ENCODE measurements around the gene SERINC5.
A peak's percentile ranks its signal among the peaks of the same experiment; 100 is the strongest.

DNA sequence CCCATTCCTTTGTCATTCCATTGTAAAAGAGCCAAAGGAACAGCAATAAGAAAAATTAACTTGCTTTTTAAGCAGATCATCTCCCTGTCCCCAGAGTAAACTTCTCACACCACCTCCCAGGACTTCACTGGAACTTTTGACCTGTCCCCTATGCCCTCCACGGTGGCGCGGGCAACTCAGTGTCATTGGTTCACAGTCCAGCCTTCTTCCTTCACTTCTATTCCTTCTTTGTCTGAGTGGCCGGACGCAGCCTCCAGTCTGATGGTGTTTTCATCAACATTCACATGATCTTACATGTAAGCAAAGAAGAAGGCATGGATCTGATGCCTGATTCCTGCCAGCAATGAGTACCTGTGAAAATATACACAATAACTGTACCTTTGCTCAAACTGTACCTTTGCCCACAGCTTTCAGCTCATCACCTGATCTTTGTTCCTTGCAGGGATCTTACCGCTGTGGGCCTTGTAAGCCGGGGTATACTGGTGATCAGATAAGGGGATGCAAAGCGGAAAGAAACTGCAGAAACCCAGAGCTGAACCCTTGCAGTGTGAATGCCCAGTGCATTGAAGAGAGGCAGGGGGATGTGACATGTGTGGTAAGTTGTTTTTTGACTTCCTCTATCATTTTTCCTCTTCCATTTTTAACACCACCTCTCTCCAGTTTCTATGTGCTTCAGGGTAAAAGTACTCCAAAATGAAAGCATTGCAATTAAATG is 188.2 kb downstream of the SERINC5 start:
- TF ChIP-seq, protein P1, sequence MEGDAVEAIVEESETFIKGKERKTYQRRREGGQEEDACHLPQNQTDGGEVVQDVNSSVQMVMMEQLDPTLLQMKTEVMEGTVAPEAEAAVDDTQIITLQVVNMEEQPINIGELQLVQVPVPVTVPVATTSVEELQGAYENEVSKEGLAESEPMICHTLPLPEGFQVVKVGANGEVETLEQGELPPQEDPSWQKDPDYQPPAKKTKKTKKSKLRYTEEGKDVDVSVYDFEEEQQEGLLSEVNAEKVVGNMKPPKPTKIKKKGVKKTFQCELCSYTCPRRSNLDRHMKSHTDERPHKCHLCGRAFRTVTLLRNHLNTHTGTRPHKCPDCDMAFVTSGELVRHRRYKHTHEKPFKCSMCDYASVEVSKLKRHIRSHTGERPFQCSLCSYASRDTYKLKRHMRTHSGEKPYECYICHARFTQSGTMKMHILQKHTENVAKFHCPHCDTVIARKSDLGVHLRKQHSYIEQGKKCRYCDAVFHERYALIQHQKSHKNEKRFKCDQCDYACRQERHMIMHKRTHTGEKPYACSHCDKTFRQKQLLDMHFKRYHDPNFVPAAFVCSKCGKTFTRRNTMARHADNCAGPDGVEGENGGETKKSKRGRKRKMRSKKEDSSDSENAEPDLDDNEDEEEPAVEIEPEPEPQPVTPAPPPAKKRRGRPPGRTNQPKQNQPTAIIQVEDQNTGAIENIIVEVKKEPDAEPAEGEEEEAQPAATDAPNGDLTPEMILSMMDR (IDR thresholded peaks at IDR 0.05; ENCODE audit: insufficient read depth, low read length): no peak
- TF ChIP-seq POLR2AphosphoS5 (IDR thresholded peaks at IDR 0.05; ENCODE audit: low read depth) (no peak), SPI1 (IDR thresholded peaks at IDR 0.05; ENCODE audit: borderline replicate concordance, low read depth) (peak; percentile 36; the same call in 1 of the 2 replicates), GABPA (IDR thresholded peaks at IDR 0.05; ENCODE audit: low read depth) (no peak)
- TF ChIP-seq, protein P2, sequence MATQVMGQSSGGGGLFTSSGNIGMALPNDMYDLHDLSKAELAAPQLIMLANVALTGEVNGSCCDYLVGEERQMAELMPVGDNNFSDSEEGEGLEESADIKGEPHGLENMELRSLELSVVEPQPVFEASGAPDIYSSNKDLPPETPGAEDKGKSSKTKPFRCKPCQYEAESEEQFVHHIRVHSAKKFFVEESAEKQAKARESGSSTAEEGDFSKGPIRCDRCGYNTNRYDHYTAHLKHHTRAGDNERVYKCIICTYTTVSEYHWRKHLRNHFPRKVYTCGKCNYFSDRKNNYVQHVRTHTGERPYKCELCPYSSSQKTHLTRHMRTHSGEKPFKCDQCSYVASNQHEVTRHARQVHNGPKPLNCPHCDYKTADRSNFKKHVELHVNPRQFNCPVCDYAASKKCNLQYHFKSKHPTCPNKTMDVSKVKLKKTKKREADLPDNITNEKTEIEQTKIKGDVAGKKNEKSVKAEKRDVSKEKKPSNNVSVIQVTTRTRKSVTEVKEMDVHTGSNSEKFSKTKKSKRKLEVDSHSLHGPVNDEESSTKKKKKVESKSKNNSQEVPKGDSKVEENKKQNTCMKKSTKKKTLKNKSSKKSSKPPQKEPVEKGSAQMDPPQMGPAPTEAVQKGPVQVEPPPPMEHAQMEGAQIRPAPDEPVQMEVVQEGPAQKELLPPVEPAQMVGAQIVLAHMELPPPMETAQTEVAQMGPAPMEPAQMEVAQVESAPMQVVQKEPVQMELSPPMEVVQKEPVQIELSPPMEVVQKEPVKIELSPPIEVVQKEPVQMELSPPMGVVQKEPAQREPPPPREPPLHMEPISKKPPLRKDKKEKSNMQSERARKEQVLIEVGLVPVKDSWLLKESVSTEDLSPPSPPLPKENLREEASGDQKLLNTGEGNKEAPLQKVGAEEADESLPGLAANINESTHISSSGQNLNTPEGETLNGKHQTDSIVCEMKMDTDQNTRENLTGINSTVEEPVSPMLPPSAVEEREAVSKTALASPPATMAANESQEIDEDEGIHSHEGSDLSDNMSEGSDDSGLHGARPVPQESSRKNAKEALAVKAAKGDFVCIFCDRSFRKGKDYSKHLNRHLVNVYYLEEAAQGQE (IDR thresholded peaks at IDR 0.05; ENCODE audit: insufficient replicate concordance, low read depth): no peak
